ENCODE data around the gene WIPI1.

- TF ChIP-seq CTCF (IDR thresholded peaks at IDR 0.05): no peak
- no peak for TF ChIP-seq EP300 (IDR thresholded peaks at IDR 0.05)
- no peak for TF ChIP-seq POLR2A (IDR thresholded peaks at IDR 0.05)
These were observed 66.3 kb downstream of the WIPI1 start for GRCh38 chr17:68390888-68391545.

Data from tibial nerve (tissue), 4 donors.